HepG2 (cell line): ENCODE data around the gene CYP27A1. TPM values are rescaled to one million over a fixed set of nuclear protein-coding genes. Genes with fewer than 3 reads are reported as not detected.

ENCODE experiments used
- DRAP1 ChIP-seq: IDR thresholded peaks from 2 replicates; pipeline ENCODE4 v1.6.1; 2016; ENCODE audit warnings: missing genetic modification reagents, missing compliant biosample characterization
- E2F5 ChIP-seq: sonication (generic); formaldehyde crosslinking; conservative IDR thresholded peaks from 2 replicates; pipeline ENCODE4 v1.4.0; 2020; ENCODE audit warnings: missing genetic modification reagents
- KLF9 ChIP-seq: IDR thresholded peaks from 2 replicates; pipeline ENCODE4 v1.6.1; 2016; ENCODE audit warnings: low read depth
- KMT2A ChIP-seq: sonication (generic); formaldehyde crosslinking; IDR thresholded peaks from 2 replicates; pipeline ENCODE4 v1.4.0; 2020; ENCODE audit warnings: missing genetic modification reagents
- MAFK ChIP-seq, 2 experiments: IDR thresholded peaks in 1 of 2; conservative IDR thresholded peaks in 1 of 2; 2 replicates each; pipeline ENCODE4 v1.6.1; 2011; ENCODE audit warnings: improper control_type of control experiment in 2 of 2, low read length in 2 of 2
- MLXIP ChIP-seq: sonication (generic); formaldehyde crosslinking; IDR thresholded peaks from 2 replicates; pipeline ENCODE4 v1.9.0; 2021; ENCODE audit warnings: missing genetic modification reagents, borderline replicate concordance
- NFKB2 ChIP-seq: sonication (generic); formaldehyde crosslinking; IDR thresholded peaks from 2 replicates; pipeline ENCODE4 v1.4.0; 2020; ENCODE audit warnings: missing genetic modification reagents, borderline replicate concordance
- RARA ChIP-seq: IDR thresholded peaks from 2 replicates; pipeline ENCODE4 v1.6.1; 2016; ENCODE audit warnings: missing genetic modification reagents, missing compliant biosample characterization
- SKIL ChIP-seq: sonication (generic); formaldehyde crosslinking; IDR thresholded peaks from 2 replicates; pipeline ENCODE4 v1.8.0; 2022; ENCODE audit warnings: missing genetic modification reagents, mild to moderate bottlenecking, moderate library complexity, borderline replicate concordance
- SP140L ChIP-seq: sonication (generic); formaldehyde crosslinking; IDR thresholded peaks from 2 replicates; pipeline ENCODE4 v1.4.0; 2020; ENCODE audit warnings: missing genetic modification reagents, borderline replicate concordance
- SYNCRIP ChIP-seq: fragments of 200-400 bp; formaldehyde crosslinking; IDR thresholded peaks from 2 replicates; pipeline ENCODE4 v1.6.1; 2018; ENCODE audit warnings: mild to moderate bottlenecking, low read depth, low read length; ENCODE audit not compliant: insufficient read depth
- TSC22D2 ChIP-seq: sonication (generic); formaldehyde crosslinking; IDR thresholded peaks from 2 replicates; pipeline ENCODE4 v1.5.1; 2020; ENCODE audit warnings: missing genetic modification reagents, mild to moderate bottlenecking, borderline replicate concordance
- ZBTB20 ChIP-seq: sonication (generic); formaldehyde crosslinking; IDR thresholded peaks from 2 replicates; pipeline ENCODE4 v1.8.1; 2023; ENCODE audit warnings: missing genetic modification reagents, low read depth, mild to moderate bottlenecking, borderline replicate concordance
- ZNF281 ChIP-seq: sonication (generic); formaldehyde crosslinking; IDR thresholded peaks from 2 replicates; pipeline ENCODE4 v1.4.0; 2020; ENCODE audit warnings: missing genetic modification reagents, borderline replicate concordance
- ZNF704 ChIP-seq: sonication (generic); formaldehyde crosslinking; IDR thresholded peaks from 2 replicates; pipeline ENCODE4 v1.8.1; 2023; ENCODE audit warnings: mild to moderate bottlenecking, inconsistent platforms, moderate library complexity, missing genetic modification reagents, borderline replicate concordance
- ZNF724P ChIP-seq: sonication (generic); formaldehyde crosslinking; IDR thresholded peaks from 2 replicates; pipeline ENCODE4 v1.8.0; 2022; ENCODE audit warnings: missing genetic modification reagents, borderline replicate concordance
- polyA plus RNA-seq, 8 experiments: library from polyadenylated mRNA; depleted of rRNA in 3 of 8; stranded (reverse) in 7 of 8; unstranded in 1 of 8; fragments of >200 nt; fragmentation: Illumina TruSeq in 4 of 8; extraction: Trizol in 4 of 8; gene quantifications; 2 replicates each; pipeline versions ENCODE4 v1.2.1 to v1.2.3, GENCODE V29; 2011 to 2016; ENCODE audit warnings: low read depth in 4 of 8, missing spikeins in 1 of 8, mixed read lengths in 1 of 8; ENCODE audit not compliant: insufficient read depth in 1 of 8
- total RNA-seq, 5 experiments: library from RNA; depleted of rRNA; stranded (reverse); fragments of >200 nt; fragmentation: Illumina TruSeq; extraction: Trizol; gene quantifications; 2 replicates each; pipeline ENCODE4 v1.2.3, GENCODE V29; 2016; ENCODE audit warnings: low read depth in 1 of 5

The CYP27A1 gene
- total and polyA plus RNA-seq, 2 of the 13 experiments (the other 11 are each of a cell fraction or from before 2014, with no cell fraction given) = 157 to 266 TPM

GRCh38 chr2:218733171-218734021 is 48.6 kb upstream of the CYP27A1 start (continued):
- TF ChIP-seq MLXIP (CRISPR knock-in tag) = peak; percentile 94
- no peak for TF ChIP-seq NFKB2 (CRISPR knock-in tag)
- peak; percentile 77 for TF ChIP-seq DRAP1 (CRISPR knock-in tag)
- peak; percentile 90; the same call in 1 of the 2 replicates for TF ChIP-seq TSC22D2 (CRISPR knock-in tag)
- peak; percentile 84; the same call in 1 of the 2 replicates for TF ChIP-seq ZNF281 (CRISPR knock-in tag)
- TF ChIP-seq SKIL = peak; percentile 55; the same call in 1 of the 2 replicates
- TF ChIP-seq MAFK (conservative IDR thresholded peaks at IDR 0.05 in 1 of 2, IDR thresholded peaks at IDR 0.05 in 1 of 2; ENCODE audit: low read length in 2 of 2) = no peak
- TF ChIP-seq SP140L (CRISPR knock-in tag) = no peak
- peak; percentile 93 for TF ChIP-seq RARA (CRISPR knock-in tag)
- no peak for TF ChIP-seq E2F5 (CRISPR knock-in tag)
- 0 out of 2 replicates have a peak, but pooled peaks have one; percentile 6 for TF ChIP-seq KMT2A (CRISPR knock-in tag)
- peak; percentile 82; the same call in 1 of the 2 replicates for TF ChIP-seq ZBTB20
- no peak for TF ChIP-seq SYNCRIP
- TF ChIP-seq ZNF724P (CRISPR knock-in tag) = no peak
- 0 out of 2 replicates have a peak, but pooled peaks have one; percentile 36 for TF ChIP-seq KLF9
- TF ChIP-seq ZNF704 (CRISPR knock-in tag) = no peak
